GM18505 (cell line): ENCODE data around the gene TMIGD3.

ENCODE experiments used
- ATAC-seq: cut with Tn5 transposase; IDR thresholded peaks from one replicate; pipeline ENCODE4 v1.9.1; 2021; ENCODE audit not compliant: unreplicated experiment
- POLR2A ChIP-seq: IDR thresholded peaks from 4 replicates; pipeline ENCODE4 v1.6.1; 2011; ENCODE audit warnings: borderline replicate concordance; ENCODE audit not compliant: insufficient read depth, insufficient read length; ENCODE audit errors: extremely low read depth

The TMIGD3 gene

DNA sequence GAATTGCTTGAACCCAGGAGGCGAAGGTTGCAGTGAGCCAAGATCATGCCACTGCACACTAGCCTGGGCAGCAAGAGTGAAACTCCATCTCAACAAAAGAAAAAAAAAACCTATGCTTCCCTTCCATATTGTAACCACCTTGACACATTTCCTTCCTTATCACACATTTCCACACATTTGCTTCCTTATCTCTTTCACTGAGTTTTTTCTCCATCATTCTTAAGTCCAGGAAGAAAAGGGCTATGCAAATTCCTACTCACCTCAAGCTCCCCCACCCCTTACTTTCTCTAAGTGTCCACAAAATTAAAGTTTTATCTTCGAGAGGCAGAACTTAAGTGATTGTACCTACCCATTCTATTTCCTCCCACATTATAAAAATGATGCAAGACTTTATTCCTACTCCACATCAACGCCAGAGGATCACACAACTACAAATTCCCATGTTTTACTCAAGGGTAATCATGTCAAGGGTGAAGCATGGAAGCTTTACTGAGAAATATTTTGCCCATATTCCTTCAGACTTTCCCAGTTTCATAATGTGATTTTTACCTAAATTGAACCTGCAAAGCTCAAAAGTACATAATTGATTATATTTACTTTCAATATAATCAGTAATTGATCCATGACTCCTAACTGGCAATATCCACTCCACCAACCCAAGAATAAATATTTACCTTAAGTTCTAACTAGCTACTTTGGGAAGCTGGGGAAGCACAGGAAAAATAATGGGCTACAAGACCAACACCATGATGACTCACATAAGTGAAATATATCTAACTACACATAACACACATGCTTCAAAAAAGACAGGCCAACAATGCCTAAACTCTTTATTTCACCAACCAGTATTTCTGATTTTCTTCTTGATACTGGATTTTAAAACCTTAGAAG is 63.7 kb downstream of the TMIGD3 start:
- no peak for ATAC-seq
- TF ChIP-seq POLR2A, result no peak

DNA sequence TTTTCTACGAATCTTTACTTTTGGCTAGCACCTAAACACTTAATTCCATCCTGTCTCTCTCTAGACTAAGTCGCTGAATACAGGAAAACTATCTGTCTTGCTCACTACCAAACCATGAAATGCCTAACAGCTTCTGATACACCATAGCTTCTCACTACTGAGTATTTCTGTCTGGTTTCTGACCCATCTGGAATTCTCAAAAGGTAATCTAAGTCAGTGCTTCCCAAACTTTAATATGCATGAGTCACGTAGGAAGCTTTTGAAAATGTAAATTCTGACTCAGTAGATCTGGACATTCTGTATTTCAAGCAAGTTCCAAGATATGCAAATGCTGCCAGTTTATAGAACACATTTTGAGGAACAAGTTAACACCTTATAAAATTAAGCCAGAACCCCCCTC is 66.7 kb downstream of the TMIGD3 start:
- TF ChIP-seq POLR2A, result no peak
- no peak for ATAC-seq
